22Rv1 (cell line): ENCODE data around the gene OLFML2A.

Experiments used
- CTCF ChIP-seq: fragments of 450-650 bp; IDR thresholded peaks from 2 replicates; pipeline ENCODE4 v1.5.1; 2017; ENCODE audit warnings: mild to moderate bottlenecking
- ZFX ChIP-seq: fragments of 450-650 bp; IDR thresholded peaks from 2 replicates; pipeline ENCODE4 v1.6.1; 2017; ENCODE audit warnings: antibody characterized with exemption, borderline replicate concordance

GRCh38 chr9:124784509-124784908 lies 7.6 kb downstream of the OLFML2A start:
- TF ChIP-seq CTCF (no peak), ZFX (no peak)
